ENCODE results near the gene SPOCK1. TPM values are rescaled to one million over a fixed set of nuclear protein-coding genes. Genes with fewer than 3 reads are reported as not detected.

Gene SPOCK1
- total and polyA plus RNA-seq, 4 donors = 0.07 to 0.18 (median 0.17) TPM; not detected in 1

GRCh38 chr5:137279521-137280231 is 219.4 kb downstream of the SPOCK1 start:
- Histone ChIP-seq H3K27ac (ENCODE audit: low read depth in 1 of 2, low read length in 2 of 2) (no peak overlapping the region), H3K9me3 (ENCODE audit: control insufficient read depth in 4 of 4, low read length in 3 of 4) (no peaks in the 10 kb centered on the region), H3K4me1 (ENCODE audit: control insufficient read depth in 4 of 4, insufficient read depth in 4 of 4, low read length in 3 of 4) (no peaks in the 10 kb centered on the region), H3K36me3 (ENCODE audit: control insufficient read depth in 4 of 4, insufficient read depth in 3 of 4, low read depth in 1 of 4, low read length in 3 of 4) (no peaks in the 10 kb centered on the region), H3K27me3 (ENCODE audit: control insufficient read depth in 4 of 4, insufficient read depth in 4 of 4, low read length in 3 of 4) (no peaks in the 10 kb centered on the region), H3K4me3 (ENCODE audit: low read depth in 1 of 3, low read length in 3 of 3) (no peak overlapping the region), H3K9ac (ENCODE audit: low read depth in 1 of 2, low read length in 2 of 2) (no peak overlapping the region)
- WGBS = 81% methylated on average over 6 of the region's 6 CpGs
- TF ChIP-seq ATF3 (IDR thresholded peaks at IDR 0.05) = no peak
- no peak for TF ChIP-seq RAD21 (IDR thresholded peaks at IDR 0.05)
- no peak for TF ChIP-seq FOXA2 (IDR thresholded peaks at IDR 0.05)
- no peak for TF ChIP-seq HNF4A (conservative IDR thresholded peaks at IDR 0.05)
- no peak for TF ChIP-seq EGR1 (IDR thresholded peaks at IDR 0.05; ENCODE audit: low read depth in 2 of 2)
- TF ChIP-seq GABPA (IDR thresholded peaks at IDR 0.05 in 1 of 2, conservative IDR thresholded peaks at IDR 0.05 in 1 of 2) = no peak
- no peak for TF ChIP-seq YY1 (IDR thresholded peaks at IDR 0.05)
- no peak for TF ChIP-seq JUND (IDR thresholded peaks at IDR 0.05)
- TF ChIP-seq, protein P1, sequence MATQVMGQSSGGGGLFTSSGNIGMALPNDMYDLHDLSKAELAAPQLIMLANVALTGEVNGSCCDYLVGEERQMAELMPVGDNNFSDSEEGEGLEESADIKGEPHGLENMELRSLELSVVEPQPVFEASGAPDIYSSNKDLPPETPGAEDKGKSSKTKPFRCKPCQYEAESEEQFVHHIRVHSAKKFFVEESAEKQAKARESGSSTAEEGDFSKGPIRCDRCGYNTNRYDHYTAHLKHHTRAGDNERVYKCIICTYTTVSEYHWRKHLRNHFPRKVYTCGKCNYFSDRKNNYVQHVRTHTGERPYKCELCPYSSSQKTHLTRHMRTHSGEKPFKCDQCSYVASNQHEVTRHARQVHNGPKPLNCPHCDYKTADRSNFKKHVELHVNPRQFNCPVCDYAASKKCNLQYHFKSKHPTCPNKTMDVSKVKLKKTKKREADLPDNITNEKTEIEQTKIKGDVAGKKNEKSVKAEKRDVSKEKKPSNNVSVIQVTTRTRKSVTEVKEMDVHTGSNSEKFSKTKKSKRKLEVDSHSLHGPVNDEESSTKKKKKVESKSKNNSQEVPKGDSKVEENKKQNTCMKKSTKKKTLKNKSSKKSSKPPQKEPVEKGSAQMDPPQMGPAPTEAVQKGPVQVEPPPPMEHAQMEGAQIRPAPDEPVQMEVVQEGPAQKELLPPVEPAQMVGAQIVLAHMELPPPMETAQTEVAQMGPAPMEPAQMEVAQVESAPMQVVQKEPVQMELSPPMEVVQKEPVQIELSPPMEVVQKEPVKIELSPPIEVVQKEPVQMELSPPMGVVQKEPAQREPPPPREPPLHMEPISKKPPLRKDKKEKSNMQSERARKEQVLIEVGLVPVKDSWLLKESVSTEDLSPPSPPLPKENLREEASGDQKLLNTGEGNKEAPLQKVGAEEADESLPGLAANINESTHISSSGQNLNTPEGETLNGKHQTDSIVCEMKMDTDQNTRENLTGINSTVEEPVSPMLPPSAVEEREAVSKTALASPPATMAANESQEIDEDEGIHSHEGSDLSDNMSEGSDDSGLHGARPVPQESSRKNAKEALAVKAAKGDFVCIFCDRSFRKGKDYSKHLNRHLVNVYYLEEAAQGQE (IDR thresholded peaks at IDR 0.05) = no peak
- TF ChIP-seq TAF1 (conservative IDR thresholded peaks at IDR 0.05) = no peak
- DNase-seq (ENCODE audit: low spot score) = no peak

DNA sequence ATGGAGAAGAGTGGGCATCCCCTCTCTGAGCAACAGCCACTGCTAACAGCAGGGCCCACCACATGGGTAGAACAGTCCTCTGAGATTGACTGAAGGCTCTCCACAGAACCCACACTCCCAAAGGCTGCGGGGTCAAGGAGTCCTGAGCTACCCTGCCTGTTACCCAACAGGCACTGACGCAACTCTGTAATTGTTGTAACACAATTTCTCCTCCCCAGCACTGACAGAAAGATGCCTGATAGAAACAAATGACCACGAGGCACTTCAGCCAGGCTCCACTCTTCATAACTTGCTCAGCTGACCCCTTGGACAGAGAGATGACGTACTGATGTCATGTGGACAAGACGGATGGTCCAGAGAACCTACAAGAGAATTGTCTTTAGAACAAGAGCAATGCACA is 220.7 kb downstream of the SPOCK1 start:
- Histone ChIP-seq H3K36me3 (ENCODE audit: control insufficient read depth in 4 of 4, insufficient read depth in 3 of 4, low read depth in 1 of 4, low read length in 3 of 4) (no peaks in the 10 kb centered on the region), H3K9ac (ENCODE audit: low read depth in 1 of 2, low read length in 2 of 2) (no peak overlapping the region), H3K4me1 (ENCODE audit: control insufficient read depth in 4 of 4, insufficient read depth in 4 of 4, low read length in 3 of 4) (no peaks in the 10 kb centered on the region), H3K27me3 (ENCODE audit: control insufficient read depth in 4 of 4, insufficient read depth in 4 of 4, low read length in 3 of 4) (no peaks in the 10 kb centered on the region), H3K9me3 (ENCODE audit: control insufficient read depth in 4 of 4, low read length in 3 of 4) (no peaks in the 10 kb centered on the region), H3K27ac (ENCODE audit: low read depth in 1 of 2, low read length in 2 of 2) (no peak overlapping the region), H3K4me3 (ENCODE audit: low read depth in 1 of 3, low read length in 3 of 3) (no peak overlapping the region)
- no peak for DNase-seq (ENCODE audit: low spot score)
- WGBS = 79% methylated on average over 5 of the region's 5 CpGs
- TF ChIP-seq RXRA (IDR thresholded peaks at IDR 0.05) (no peak), YY1 (IDR thresholded peaks at IDR 0.05) (no peak), FOXA1 (IDR thresholded peaks at IDR 0.05) (no peak)

- DNase-seq (ENCODE audit: low spot score) = no peak
- H3K9ac ChIP-seq (ENCODE audit: low read depth in 1 of 2, low read length in 2 of 2) = no peak overlapping the region
- no peaks in the 10 kb centered on the region for H3K4me1 ChIP-seq (ENCODE audit: control insufficient read depth in 4 of 4, insufficient read depth in 4 of 4, low read length in 3 of 4)
- no peak overlapping the region for H3K27ac ChIP-seq (ENCODE audit: low read depth in 1 of 2, low read length in 2 of 2)
- no peaks in the 10 kb centered on the region for H3K36me3 ChIP-seq (ENCODE audit: control insufficient read depth in 4 of 4, insufficient read depth in 3 of 4, low read depth in 1 of 4, low read length in 3 of 4)
- H3K27me3 ChIP-seq (ENCODE audit: control insufficient read depth in 4 of 4, insufficient read depth in 4 of 4, low read length in 3 of 4) = no peaks in the 10 kb centered on the region
- H3K9me3 ChIP-seq (ENCODE audit: control insufficient read depth in 4 of 4, low read length in 3 of 4) = no peaks in the 10 kb centered on the region
- WGBS = 94% methylated on average over 2 of the region's 2 CpGs
- no peak overlapping the region for H3K4me3 ChIP-seq (ENCODE audit: low read depth in 1 of 3, low read length in 3 of 3)
- TF ChIP-seq FOXA2 (IDR thresholded peaks at IDR 0.05) (no peak), HNF4G (IDR thresholded peaks at IDR 0.05) (no peak), ATF3 (IDR thresholded peaks at IDR 0.05) (no peak), NR2F2 (IDR thresholded peaks at IDR 0.05) (no peak), HNF4A (conservative IDR thresholded peaks at IDR 0.05) (no peak), JUND (IDR thresholded peaks at IDR 0.05) (no peak), TAF1 (conservative IDR thresholded peaks at IDR 0.05) (no peak), RXRA (IDR thresholded peaks at IDR 0.05) (no peak)
- TF ChIP-seq, protein P1 (IDR thresholded peaks at IDR 0.05) = no peak
- TF ChIP-seq, protein P2, sequence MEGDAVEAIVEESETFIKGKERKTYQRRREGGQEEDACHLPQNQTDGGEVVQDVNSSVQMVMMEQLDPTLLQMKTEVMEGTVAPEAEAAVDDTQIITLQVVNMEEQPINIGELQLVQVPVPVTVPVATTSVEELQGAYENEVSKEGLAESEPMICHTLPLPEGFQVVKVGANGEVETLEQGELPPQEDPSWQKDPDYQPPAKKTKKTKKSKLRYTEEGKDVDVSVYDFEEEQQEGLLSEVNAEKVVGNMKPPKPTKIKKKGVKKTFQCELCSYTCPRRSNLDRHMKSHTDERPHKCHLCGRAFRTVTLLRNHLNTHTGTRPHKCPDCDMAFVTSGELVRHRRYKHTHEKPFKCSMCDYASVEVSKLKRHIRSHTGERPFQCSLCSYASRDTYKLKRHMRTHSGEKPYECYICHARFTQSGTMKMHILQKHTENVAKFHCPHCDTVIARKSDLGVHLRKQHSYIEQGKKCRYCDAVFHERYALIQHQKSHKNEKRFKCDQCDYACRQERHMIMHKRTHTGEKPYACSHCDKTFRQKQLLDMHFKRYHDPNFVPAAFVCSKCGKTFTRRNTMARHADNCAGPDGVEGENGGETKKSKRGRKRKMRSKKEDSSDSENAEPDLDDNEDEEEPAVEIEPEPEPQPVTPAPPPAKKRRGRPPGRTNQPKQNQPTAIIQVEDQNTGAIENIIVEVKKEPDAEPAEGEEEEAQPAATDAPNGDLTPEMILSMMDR (IDR thresholded peaks at IDR 0.05; ENCODE audit: low read depth, low read length, missing input control) = no peak
These were observed 224.0 kb downstream of the SPOCK1 start for GRCh38 chr5:137275083-137275482.
